SK-N-MC (cell line): Measurements from ENCODE around the gene NCEH1.
"Not testable (repeated sequence)": the region's sequence is repeated elsewhere in the genome, so short reads cannot be mapped to it uniquely, and the experiment has no call there.

Experiments
- EZH2 ChIP-seq: fragments of 200-600 bp; sonication (generic); IDR thresholded peaks from one replicate; pipeline ENCODE4 v1.6.1; 2017; ENCODE audit warnings: antibody characterized with exemption
- FOXP2 ChIP-seq: optimal IDR thresholded peaks from 2 replicates; pipeline ENCODE3; 2011; ENCODE audit warnings: mild to moderate bottlenecking, moderate library complexity; ENCODE audit not compliant: insufficient read depth; ENCODE audit errors: extremely low read length, control extremely low read depth
- POLR2AphosphoS5 ChIP-seq: IDR thresholded peaks from 2 replicates; pipeline ENCODE4 v1.6.1; 2012; ENCODE audit warnings: mild to moderate bottlenecking, low read depth, low read length, borderline replicate concordance

- TF ChIP-seq EZH2, POLR2AphosphoS5, FOXP2: not testable (repeated sequence)
These were observed 8.1 kb downstream of the NCEH1 start for GRCh38 chr3:172702731-172703130.
